AG09309 (cell line): ENCODE measurements around the gene CABS1.

Source experiments
- DNase-seq: peaks from one replicate; pipeline ENCODE4 v3.0.0-alpha.2; 2010; ENCODE audit warnings: low read depth
- H3K4me3 ChIP-seq: 2 replicates; pipeline ENCODE4 v1.5.1; 2011; ENCODE audit warnings: mild to moderate bottlenecking, low read depth, low read length, moderate library complexity; ENCODE audit not compliant: control insufficient read depth
- CTCF ChIP-seq: IDR thresholded peaks from 2 replicates; pipeline ENCODE4 v1.5.1; 2011; ENCODE audit warnings: mild to moderate bottlenecking, low read depth, low read length, inconsistent platforms; ENCODE audit not compliant: insufficient read depth, control insufficient read depth; ENCODE audit errors: missing control alignments

Gene CABS1

GRCh38 chr4:70303090-70303489 is 31.7 kb upstream of the CABS1 start:
- TF ChIP-seq CTCF = no peak
- no peak for DNase-seq
- no peak overlapping the region for H3K4me3 ChIP-seq

- no peak for DNase-seq
Measured at GRCh38 chr4:70305601-70306000, 29.2 kb upstream of the CABS1 start.

GRCh38 chr4:70306076-70306475 is 28.7 kb upstream of the CABS1 start:
- no peak for TF ChIP-seq CTCF
- DNase-seq = no peak
- no peak overlapping the region for H3K4me3 ChIP-seq

More at GRCh38 chr4:70305601-70306000, 29.2 kb upstream of the CABS1 start:
- H3K4me3 ChIP-seq = no peak overlapping the region
- TF ChIP-seq CTCF = no peak

GRCh38 chr4:70313736-70314135 is 21.0 kb upstream of the CABS1 start:
- no peak for DNase-seq
- H3K4me3 ChIP-seq = no peak overlapping the region
- TF ChIP-seq CTCF = no peak

- TF ChIP-seq CTCF = no peak
- H3K4me3 ChIP-seq = no peak overlapping the region
- no peak for DNase-seq
Measured at GRCh38 chr4:70315928-70316327, 18.9 kb upstream of the CABS1 start.

- no peak for TF ChIP-seq CTCF
Measured at GRCh38 chr4:70326052-70326451, 8.7 kb upstream of the CABS1 start.

GRCh38 chr4:70336043-70336442 is 1.3 kb downstream of the CABS1 start:
- no peak overlapping the region for H3K4me3 ChIP-seq
- TF ChIP-seq CTCF = no peak
- no peak for DNase-seq

More at GRCh38 chr4:70326052-70326451, 8.7 kb upstream of the CABS1 start:
- no peak for DNase-seq
- H3K4me3 ChIP-seq = no peak overlapping the region
